GM12892 (cell line): Measurements from ENCODE around the gene NCOA1.

Experiments used
- POLR2A ChIP-seq: IDR thresholded peaks from 2 replicates; pipeline ENCODE4 v1.6.1; 2011; ENCODE audit warnings: low read depth, low read length, control low read depth
- POLR2AphosphoS5 ChIP-seq: IDR thresholded peaks from 2 replicates; pipeline ENCODE4 v1.6.1; 2011; ENCODE audit warnings: low read depth, low read length, control low read depth
- TAF1 ChIP-seq: IDR thresholded peaks from 2 replicates; pipeline ENCODE4 v1.6.1; 2011; ENCODE audit warnings: low read depth, mild to moderate bottlenecking, control low read depth, low read length, borderline replicate concordance

GRCh38 chr2:24451805-24452501 lies 39.1 kb upstream of the NCOA1 start:
- TF ChIP-seq POLR2A (no peak), POLR2AphosphoS5 (no peak), TAF1 (no peak)
